GM12892 (cell line): Measurements from ENCODE around the gene TNFRSF17.

ENCODE experiments used
- POLR2A ChIP-seq: IDR thresholded peaks from 2 replicates; pipeline ENCODE4 v1.6.1; 2011; ENCODE audit warnings: low read depth, low read length, control low read depth
- TAF1 ChIP-seq: IDR thresholded peaks from 2 replicates; pipeline ENCODE4 v1.6.1; 2011; ENCODE audit warnings: low read depth, mild to moderate bottlenecking, control low read depth, low read length, borderline replicate concordance

- TF ChIP-seq POLR2A, result no peak
- TF ChIP-seq TAF1, result no peak
These were observed 48.3 kb upstream of the TNFRSF17 start for GRCh38 chr16:11916524-11917285.
